ENCODE data around the gene CDC42EP2. TPM values are rescaled to one million over a fixed set of nuclear protein-coding genes. Genes with fewer than 3 reads are reported as not detected.

CDC42EP2 gene
- total RNA-seq, 1 experiment from 2014 or later: 43.2 TPM

DNA sequence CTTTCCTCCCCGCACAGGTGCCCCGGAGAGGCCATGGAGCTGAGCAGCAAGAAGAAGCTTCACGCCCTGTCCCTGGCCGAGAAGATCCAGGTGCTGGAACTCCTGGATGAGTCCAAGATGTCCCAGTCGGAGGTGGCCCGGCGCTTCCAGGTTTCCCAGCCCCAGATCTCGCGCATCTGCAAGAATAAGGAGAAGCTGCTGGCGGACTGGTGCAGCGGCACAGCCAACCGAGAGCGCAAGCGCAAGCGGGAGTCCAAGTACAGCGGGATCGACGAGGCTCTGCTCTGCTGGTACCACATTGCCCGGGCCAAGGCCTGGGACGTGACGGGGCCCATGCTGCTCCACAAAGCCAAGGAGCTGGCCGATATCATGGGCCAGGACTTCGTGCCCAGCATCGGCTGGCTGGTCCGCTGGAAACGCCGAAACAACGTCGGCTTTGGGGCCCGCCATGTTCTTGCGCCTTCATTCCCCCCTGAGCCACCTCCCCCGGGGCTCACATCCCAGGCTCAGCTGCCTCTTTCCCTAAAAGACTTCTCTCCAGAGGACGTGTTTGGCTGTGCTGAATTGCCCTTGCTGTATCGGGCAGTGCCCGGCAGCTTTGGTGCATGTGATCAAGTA lies 41.2 kb downstream of the CDC42EP2 start:
- H3K36me3 Mint-ChIP-seq (ENCODE audit: insufficient read depth, unreplicated experiment): peaks cover 29% of the 10 kb centered on the region

GRCh38 chr11:65356394-65356972 lies 41.8 kb downstream of the CDC42EP2 start:
- BruUV-seq (replicated peaks): no TSS peak
- H3K27ac Mint-ChIP-seq (ENCODE audit: unreplicated experiment): no peak overlapping the region
- intact Hi-C loops (cut with micrococcal nuclease; ENCODE audit: unreplicated experiment): no loop called here
- H3K36me3 Mint-ChIP-seq (ENCODE audit: insufficient read depth, unreplicated experiment): peaks cover 27% of the 10 kb centered on the region
- no peak overlapping the region for H3K4me3 Mint-ChIP-seq (ENCODE audit: low read depth, unreplicated experiment)
- TF ChIP-seq CTCF (IDR thresholded peaks at IDR 0.05; ENCODE audit: unreplicated experiment): no peak
- DNase-seq: no peak
- H3K27me3 Mint-ChIP-seq (ENCODE audit: unreplicated experiment): peaks cover 17% of the 10 kb centered on the region
- H3K4me1 Mint-ChIP-seq (ENCODE audit: low read depth, unreplicated experiment): peaks cover 18% of the 10 kb centered on the region
- no peaks in the 10 kb centered on the region for H3K9me3 Mint-ChIP-seq (ENCODE audit: low read depth, unreplicated experiment)
- CTCF ChIA-PET: no interaction called here

More for the DNA sequence above, 41.2 kb downstream of the CDC42EP2 start:
- Mint-ChIP-seq H3K4me1 (ENCODE audit: low read depth, unreplicated experiment) (peaks cover 18% of the 10 kb centered on the region), H3K4me3 (ENCODE audit: low read depth, unreplicated experiment) (peak overlapping the region; percentile 77), H3K9me3 (ENCODE audit: low read depth, unreplicated experiment) (no peaks in the 10 kb centered on the region), H3K27ac (ENCODE audit: unreplicated experiment) (peak overlapping the region; percentile 23), H3K27me3 (ENCODE audit: unreplicated experiment) (peaks cover 17% of the 10 kb centered on the region)
- DNase-seq: no peak
- BruUV-seq (replicated peaks): TSS peak; percentile 19
- TF ChIP-seq CTCF (IDR thresholded peaks at IDR 0.05; ENCODE audit: unreplicated experiment): no peak
- intact Hi-C loops (cut with micrococcal nuclease; ENCODE audit: unreplicated experiment): no loop called here
- CTCF ChIA-PET: no interaction called here

DNA sequence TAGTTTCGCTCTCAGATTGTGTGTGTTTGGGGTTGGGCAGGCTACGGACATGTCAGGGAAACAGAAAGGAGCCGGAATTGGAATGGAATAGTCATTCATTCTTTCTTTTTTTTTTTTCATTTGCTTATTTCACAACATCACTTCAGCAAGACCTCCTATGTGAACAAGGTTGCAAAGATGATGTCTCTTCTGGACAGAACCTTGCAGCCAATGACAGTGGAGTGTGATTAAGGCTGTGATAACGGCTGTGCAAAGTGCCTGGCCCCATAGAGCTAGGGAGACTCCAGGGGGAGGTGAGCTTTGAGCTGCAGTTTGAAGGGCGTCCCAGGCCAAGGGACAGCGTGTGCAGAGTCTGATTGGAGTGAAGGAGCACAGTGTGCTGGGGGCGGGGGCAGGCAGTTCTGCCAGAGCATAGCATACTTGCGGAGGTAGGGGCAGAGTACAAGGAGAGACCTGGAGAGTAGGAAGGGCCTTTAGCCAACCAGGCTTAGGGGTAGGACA lies 43.2 kb downstream of the CDC42EP2 start:
- peaks cover 22% of the 10 kb centered on the region for H3K36me3 Mint-ChIP-seq (ENCODE audit: insufficient read depth, unreplicated experiment)
- intact Hi-C loops (cut with micrococcal nuclease; ENCODE audit: unreplicated experiment): no loop called here
- no TSS peak for BruUV-seq (replicated peaks)
- no peak overlapping the region for H3K4me3 Mint-ChIP-seq (ENCODE audit: low read depth, unreplicated experiment)
- DNase-seq: no peak
- peaks cover 18% of the 10 kb centered on the region for H3K4me1 Mint-ChIP-seq (ENCODE audit: low read depth, unreplicated experiment)
- no peaks in the 10 kb centered on the region for H3K9me3 Mint-ChIP-seq (ENCODE audit: low read depth, unreplicated experiment)
- CTCF ChIA-PET: no interaction called here
- peaks cover 17% of the 10 kb centered on the region for H3K27me3 Mint-ChIP-seq (ENCODE audit: unreplicated experiment)
- no peak overlapping the region for H3K27ac Mint-ChIP-seq (ENCODE audit: unreplicated experiment)
- TF ChIP-seq CTCF (IDR thresholded peaks at IDR 0.05; ENCODE audit: unreplicated experiment): no peak

DNA sequence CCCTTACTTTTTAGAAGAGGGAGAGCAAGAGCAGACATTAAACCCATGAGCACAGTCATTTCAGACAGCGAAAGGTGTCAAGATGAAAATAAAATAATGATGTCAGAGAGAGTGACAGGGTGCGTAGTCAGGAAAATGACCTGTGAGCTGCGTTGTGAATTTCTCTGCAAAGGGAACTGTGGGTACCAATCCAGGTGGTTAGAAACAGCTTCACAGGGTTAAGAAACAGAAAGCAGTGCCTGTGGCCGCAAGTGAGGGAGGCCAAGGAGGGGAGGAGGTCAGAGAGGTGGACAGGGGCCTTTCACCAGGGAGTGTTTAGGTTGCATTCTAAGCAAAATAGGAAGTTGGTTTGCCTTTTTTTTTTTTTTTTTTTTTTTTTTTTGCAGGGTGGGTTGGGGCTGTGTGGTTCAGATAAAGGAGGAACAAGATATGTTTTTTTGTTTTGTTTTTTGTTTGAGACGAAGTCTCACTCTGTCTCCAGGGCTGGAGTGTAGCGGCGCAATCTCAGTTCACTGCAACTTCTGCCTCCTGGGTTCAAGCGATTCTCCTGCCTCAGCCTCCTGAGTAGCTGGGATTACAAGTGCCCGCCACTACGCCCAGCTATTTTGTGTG lies 47.8 kb downstream of the CDC42EP2 start:
- no peak overlapping the region for H3K27ac Mint-ChIP-seq (ENCODE audit: unreplicated experiment)
- no TSS peak for BruUV-seq (replicated peaks)
- CTCF ChIA-PET: interaction anchor here (0.6 to 1.3 kb wide), 2 partner anchors 9 to 12 kb away, joined by 3 read pairs; no protein-coding TSS in a partner anchor
- intact Hi-C loops (cut with micrococcal nuclease; ENCODE audit: unreplicated experiment): no loop called here
- peaks cover 12% of the 10 kb centered on the region for H3K27me3 Mint-ChIP-seq (ENCODE audit: unreplicated experiment)
- H3K36me3 Mint-ChIP-seq (ENCODE audit: insufficient read depth, unreplicated experiment): no peaks in the 10 kb centered on the region
- no peak for TF ChIP-seq CTCF (IDR thresholded peaks at IDR 0.05; ENCODE audit: unreplicated experiment)
- no peak overlapping the region for H3K4me3 Mint-ChIP-seq (ENCODE audit: low read depth, unreplicated experiment)
- H3K9me3 Mint-ChIP-seq (ENCODE audit: low read depth, unreplicated experiment): no peaks in the 10 kb centered on the region
- no peak for DNase-seq
- peaks cover 8% of the 10 kb centered on the region for H3K4me1 Mint-ChIP-seq (ENCODE audit: low read depth, unreplicated experiment)

Measured in Calu3 (cell line).